Brain microvascular endothelial cell (primary cell): ENCODE measurements around the gene SOST.

Experiments
- DNase-seq: peaks from one replicate; pipeline ENCODE4 v3.0.0-alpha.2; 2020
- H3K27ac ChIP-seq: fragments of 250-450 bp; sonication (Bioruptor Pico); 2 replicates; pipeline ENCODE4 v1.5.1; 2020; ENCODE audit warnings: mild to moderate bottlenecking, moderate library complexity
- H3K27me3 ChIP-seq: fragments of 250-450 bp; sonication (Bioruptor Pico); replicated peaks from 2 replicates; pipeline ENCODE4 v1.5.1; 2020; ENCODE audit warnings: mild to moderate bottlenecking
- H3K36me3 ChIP-seq: fragments of 250-450 bp; sonication (Bioruptor Pico); replicated peaks from 2 replicates; pipeline ENCODE4 v1.5.1; 2020; ENCODE audit warnings: mild to moderate bottlenecking
- H3K4me3 ChIP-seq: 2 replicates; pipeline ENCODE4 v1.5.1; 2011; ENCODE audit warnings: low read depth, mild to moderate bottlenecking, control low read depth, low read length, moderate library complexity
- in situ Hi-C: cut with HindIII; loops from 2 replicates; pipeline ENCODE4 v1.10.0; 2017; ENCODE audit warnings: low sequenced_read_pairs, low pct_ligation_motif_present
- TF ChIP-seq, protein P1 (sequence below): IDR thresholded peaks from 2 replicates; pipeline ENCODE4 v1.5.1; 2011; ENCODE audit warnings: low read depth, mild to moderate bottlenecking, moderate library complexity, low read length, control low read depth, inconsistent platforms; ENCODE audit errors: missing control alignments

SOST gene

DNA sequence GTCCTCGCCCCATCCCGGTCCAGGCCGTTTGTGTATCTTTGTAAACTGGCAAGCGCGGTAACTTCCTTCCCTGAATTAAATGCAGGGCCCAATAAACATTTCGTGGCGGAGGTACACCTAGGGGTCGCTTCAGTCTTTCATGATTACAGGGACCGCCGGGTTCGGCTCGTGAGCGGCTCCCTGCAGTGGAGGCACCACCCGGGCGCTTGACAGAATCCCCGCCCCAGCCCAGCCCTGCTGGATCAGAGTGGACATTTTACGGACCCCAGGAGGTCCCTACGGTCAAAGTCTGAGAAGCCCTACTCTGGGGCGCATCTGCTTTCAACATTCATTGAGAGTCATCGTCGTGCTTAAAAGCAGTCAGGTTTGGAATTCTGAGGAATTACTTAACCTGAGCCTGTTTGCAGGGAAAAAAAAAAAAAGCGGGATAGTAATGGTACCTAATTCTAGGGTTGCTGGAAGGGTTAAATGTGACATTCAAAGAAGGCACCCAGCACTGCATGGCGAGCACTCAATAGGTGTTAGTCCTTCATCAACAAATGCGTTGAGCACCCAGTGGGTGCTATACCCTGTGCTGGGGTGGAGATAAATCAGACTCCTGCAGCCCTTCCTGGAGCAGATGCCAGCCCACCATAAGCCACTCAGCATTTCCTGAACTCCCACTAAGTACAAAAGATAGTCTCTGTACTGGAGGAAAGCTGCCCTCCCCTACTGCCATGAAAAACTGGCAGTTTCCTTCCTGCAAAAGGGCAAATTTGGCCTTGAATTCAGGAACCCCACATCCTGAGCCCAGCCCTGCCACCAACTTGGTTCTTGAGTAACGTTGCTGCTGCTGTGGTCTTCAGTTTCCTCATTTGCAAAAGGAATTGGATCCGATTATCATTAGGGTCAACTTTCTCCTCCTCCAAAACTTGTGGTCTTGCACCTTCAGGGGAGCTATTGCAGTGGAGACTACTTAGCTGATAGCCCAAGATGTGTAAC lies 20.8 kb upstream of the SOST start:
- peak overlapping the region; percentile 98 for H3K27ac ChIP-seq
- peak; percentile 38 for DNase-seq
- H3K36me3 ChIP-seq = peaks cover 19% of the 10 kb centered on the region
- no peaks in the 10 kb centered on the region for H3K27me3 ChIP-seq
- peak overlapping the region; percentile 81 for H3K4me3 ChIP-seq
- TF ChIP-seq, protein P1, sequence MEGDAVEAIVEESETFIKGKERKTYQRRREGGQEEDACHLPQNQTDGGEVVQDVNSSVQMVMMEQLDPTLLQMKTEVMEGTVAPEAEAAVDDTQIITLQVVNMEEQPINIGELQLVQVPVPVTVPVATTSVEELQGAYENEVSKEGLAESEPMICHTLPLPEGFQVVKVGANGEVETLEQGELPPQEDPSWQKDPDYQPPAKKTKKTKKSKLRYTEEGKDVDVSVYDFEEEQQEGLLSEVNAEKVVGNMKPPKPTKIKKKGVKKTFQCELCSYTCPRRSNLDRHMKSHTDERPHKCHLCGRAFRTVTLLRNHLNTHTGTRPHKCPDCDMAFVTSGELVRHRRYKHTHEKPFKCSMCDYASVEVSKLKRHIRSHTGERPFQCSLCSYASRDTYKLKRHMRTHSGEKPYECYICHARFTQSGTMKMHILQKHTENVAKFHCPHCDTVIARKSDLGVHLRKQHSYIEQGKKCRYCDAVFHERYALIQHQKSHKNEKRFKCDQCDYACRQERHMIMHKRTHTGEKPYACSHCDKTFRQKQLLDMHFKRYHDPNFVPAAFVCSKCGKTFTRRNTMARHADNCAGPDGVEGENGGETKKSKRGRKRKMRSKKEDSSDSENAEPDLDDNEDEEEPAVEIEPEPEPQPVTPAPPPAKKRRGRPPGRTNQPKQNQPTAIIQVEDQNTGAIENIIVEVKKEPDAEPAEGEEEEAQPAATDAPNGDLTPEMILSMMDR = peak; percentile 32
- in situ Hi-C loops = no loop called here

DNA sequence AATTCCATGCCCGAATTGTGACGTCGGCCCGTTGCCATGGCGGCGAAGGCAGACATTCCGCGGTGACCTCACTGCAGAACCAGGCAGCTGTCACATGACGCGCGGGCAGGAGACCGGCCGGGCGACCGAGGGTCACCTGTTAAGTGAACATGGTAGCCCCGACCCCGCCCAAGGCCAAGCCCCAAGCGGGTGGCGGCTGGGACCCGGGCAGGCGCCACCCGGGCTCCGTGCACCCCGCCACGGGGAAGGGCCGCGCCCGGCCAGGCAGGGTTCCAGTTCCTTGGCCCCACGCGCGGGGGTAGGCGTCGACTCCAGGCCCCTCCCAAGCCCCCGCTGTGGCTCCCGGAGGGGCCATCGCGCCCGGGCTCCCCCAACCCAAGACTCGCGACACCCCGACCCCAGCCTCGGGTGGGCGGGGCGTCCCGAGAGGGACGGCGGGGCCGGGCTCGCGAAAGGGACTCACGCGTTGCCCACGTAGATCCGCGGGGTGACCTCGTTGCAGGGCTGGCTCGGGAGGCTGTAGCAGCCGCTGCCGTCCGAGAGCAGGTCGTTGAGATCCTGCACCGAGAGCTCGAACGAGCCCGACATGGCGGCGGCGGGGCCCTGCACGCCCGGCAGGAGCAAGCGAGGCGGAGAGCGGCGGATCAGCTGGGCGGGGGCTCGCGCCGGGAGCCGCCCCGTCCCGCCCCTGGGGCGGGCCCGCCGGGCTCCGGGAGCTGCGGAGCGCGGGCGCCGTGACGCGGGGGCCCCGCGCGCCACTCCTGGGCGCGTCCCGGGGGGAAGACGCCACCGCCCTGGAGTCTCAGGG lies 19.9 kb upstream of the SOST start, which contains the start of gene DUSP3:
DUSP3 (minus strand) TSS at position 641 of the 808 bp plus-strand sequence; CDS start at position 588, 53 bp downstream.
- Histone ChIP-seq H3K27me3 (no peaks in the 10 kb centered on the region), H3K36me3 (peaks cover 25% of the 10 kb centered on the region), H3K4me3 (peak within 1 kb of the TSS; percentile 81), H3K27ac (peak within 1 kb of the TSS; percentile 98)
- peak; percentile 95 for DNase-seq
- TF ChIP-seq, protein P1 = no peak
- in situ Hi-C loops = no loop called here

DNA sequence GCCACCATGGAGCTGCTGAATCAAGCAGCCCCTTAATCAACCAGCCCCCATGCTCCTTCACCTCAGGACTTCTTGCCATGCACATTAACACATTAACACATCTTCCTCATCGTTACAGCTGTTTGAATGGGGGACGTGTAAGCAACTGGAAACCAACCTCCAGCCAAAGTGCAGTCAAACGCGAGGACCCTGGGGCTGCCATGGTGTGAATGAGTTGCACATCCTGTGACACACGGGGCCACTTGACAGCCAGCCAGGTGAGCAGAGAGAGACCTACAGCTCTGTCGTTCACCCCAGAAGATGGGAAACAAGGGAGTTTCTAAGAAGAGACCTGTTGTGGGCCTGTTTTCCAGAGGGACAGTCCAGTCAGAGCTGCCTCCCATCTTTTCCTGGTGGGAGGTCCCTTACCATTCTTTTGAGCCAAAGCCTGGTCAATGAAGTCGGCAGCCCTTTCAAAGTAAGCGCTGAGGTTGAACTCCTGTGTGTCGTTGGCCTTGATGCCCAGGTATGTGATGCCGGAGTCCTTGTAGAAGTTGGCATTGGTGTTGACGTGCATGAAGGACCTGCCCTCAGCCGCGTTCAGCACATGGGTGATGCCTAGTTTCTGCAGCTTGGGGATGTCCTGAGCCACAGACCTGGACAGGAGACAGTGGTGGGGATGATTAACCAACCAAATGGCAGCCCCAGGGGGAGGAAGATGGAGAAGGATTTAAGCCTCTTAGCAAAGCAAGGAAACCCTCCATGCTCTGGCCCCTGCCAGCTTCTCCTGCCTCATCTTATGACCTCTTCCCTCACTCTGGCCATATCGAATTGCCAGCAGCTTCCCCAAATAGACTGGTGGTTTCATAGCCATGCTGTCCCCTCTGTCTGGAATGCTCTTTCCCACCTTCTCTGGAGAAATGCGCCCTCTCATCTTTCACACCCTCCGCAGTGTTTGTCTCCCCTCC lies 16.0 kb upstream of the SOST start:
- DNase-seq = no peak
- no peaks in the 10 kb centered on the region for H3K27me3 ChIP-seq
- TF ChIP-seq, protein P1 = no peak
- H3K4me3 ChIP-seq = no peak overlapping the region
- no peak overlapping the region for H3K27ac ChIP-seq
- in situ Hi-C loops = no loop called here
- H3K36me3 ChIP-seq = peaks cover 58% of the 10 kb centered on the region

DNA sequence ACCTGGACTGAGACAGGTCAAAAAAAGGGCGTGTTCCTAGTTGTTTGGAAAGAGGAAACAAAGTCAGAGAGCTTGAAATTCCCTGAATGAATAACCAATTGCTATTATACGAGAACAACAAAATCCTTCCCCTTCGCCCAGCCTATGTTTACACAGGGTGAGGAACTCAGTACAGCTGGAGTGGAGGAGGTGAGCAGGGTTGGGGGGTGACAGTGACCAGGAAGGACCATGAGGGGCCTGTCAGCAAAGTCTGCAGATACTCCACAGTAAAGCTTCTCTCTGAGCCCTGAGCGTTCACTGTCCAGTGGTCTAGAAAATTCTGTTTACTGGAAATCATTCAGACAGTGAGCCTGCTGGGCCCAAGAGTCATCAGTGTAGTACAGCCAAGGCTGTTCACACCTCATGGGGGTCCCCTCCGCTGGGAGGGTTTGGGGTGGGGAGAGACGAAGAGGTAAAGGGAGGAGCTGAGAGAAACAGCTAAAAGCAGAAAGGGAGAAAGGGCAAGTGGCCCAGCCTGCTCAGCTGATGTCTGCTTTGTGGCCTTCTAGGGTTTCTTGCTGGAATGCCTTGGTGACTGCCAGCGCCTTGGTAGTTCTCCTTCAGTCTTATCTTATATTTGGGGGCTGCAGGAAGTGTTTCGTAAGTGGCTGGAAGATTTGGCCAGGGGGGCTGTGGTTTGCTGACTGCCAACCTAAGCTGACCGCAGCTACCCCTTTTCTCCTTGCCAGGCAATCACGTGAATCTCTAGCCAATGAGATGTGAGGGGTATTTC lies 14.5 kb upstream of the SOST start:
- Histone ChIP-seq H3K36me3 (peaks cover 70% of the 10 kb centered on the region), H3K27ac (no peak overlapping the region), H3K4me3 (no peak overlapping the region), H3K27me3 (no peaks in the 10 kb centered on the region)
- in situ Hi-C loops = no loop called here
- no peak for DNase-seq
- TF ChIP-seq, protein P1 = no peak
